SK-N-SH treated with all-trans-retinoic acid at 6 μM for 48 hours (cell line): ENCODE data around the gene SLAMF1.

Experiments used
- ATAC-seq: fragments of 200-7000 bp; cut with Tn5 transposase; 3 replicates; pipeline ENCODE4 v1.9.1; 2020; ENCODE audit warnings: mild to moderate bottlenecking, moderate library complexity
- ARNTL ChIP-seq: fragments of 450-650 bp; formaldehyde crosslinking; IDR thresholded peaks from 2 replicates; pipeline ENCODE4 v1.5.0; 2020; ENCODE audit warnings: low read depth, mild to moderate bottlenecking, moderate library complexity, borderline replicate concordance
- BACH2 ChIP-seq: fragments of 250-450 bp; sonication (Bioruptor Pico); IDR thresholded peaks from 2 replicates; pipeline ENCODE4 v1.9.0; 2021; ENCODE audit warnings: mild to moderate bottlenecking, borderline replicate concordance
- CSDC2 ChIP-seq: fragments of 250-450 bp; sonication (Bioruptor Pico); IDR thresholded peaks from 2 replicates; pipeline ENCODE4 v1.5.0; 2020; ENCODE audit warnings: mild to moderate bottlenecking, moderate library complexity
- ESRRG ChIP-seq: fragments of 250-450 bp; sonication (Bioruptor Pico); IDR thresholded peaks from 2 replicates; pipeline ENCODE4 v1.6.1; 2021; ENCODE audit warnings: mild to moderate bottlenecking
- GLIS3 ChIP-seq: fragments of 250-450 bp; sonication (Bioruptor Pico); IDR thresholded peaks from 2 replicates; pipeline ENCODE4 v1.5.0; 2020; ENCODE audit warnings: mild to moderate bottlenecking, moderate library complexity
- ISL1 ChIP-seq: fragments of 250-450 bp; sonication (Bioruptor Pico); IDR thresholded peaks from 2 replicates; pipeline ENCODE4 v2.1.2; 2022; ENCODE audit warnings: mild to moderate bottlenecking, moderate library complexity
- OSR1 ChIP-seq: fragments of 250-450 bp; sonication (Bioruptor Pico); IDR thresholded peaks from 2 replicates; pipeline ENCODE4 v1.8.0; 2022; ENCODE audit warnings: moderate library complexity, mild to moderate bottlenecking, inconsistent platforms
- RARB ChIP-seq: fragments of 250-450 bp; sonication (Bioruptor Pico); IDR thresholded peaks from 2 replicates; pipeline ENCODE4 v1.8.0; 2021; ENCODE audit warnings: mild to moderate bottlenecking, moderate library complexity
- SNAI2 ChIP-seq: fragments of 250-450 bp; sonication (Bioruptor Pico); IDR thresholded peaks from 2 replicates; pipeline ENCODE4 v1.5.0; 2020; ENCODE audit warnings: mild to moderate bottlenecking, moderate library complexity
- TCF4 ChIP-seq: fragments of 250-450 bp; sonication (Bioruptor Pico); IDR thresholded peaks from 2 replicates; pipeline ENCODE4 v1.8.0; 2021; ENCODE audit warnings: mild to moderate bottlenecking, moderate library complexity, borderline replicate concordance
- TOX ChIP-seq: fragments of 250-450 bp; sonication (Bioruptor Pico); IDR thresholded peaks from 2 replicates; pipeline ENCODE4 v1.8.0; 2021; ENCODE audit warnings: mild to moderate bottlenecking, moderate library complexity, borderline replicate concordance
- ZC3H10 ChIP-seq: fragments of 250-450 bp; sonication (Bioruptor Pico); IDR thresholded peaks from 2 replicates; pipeline ENCODE4 v1.5.1; 2021; ENCODE audit warnings: mild to moderate bottlenecking, moderate library complexity
- ZFP3 ChIP-seq: fragments of 250-450 bp; sonication (Bioruptor Pico); IDR thresholded peaks from 2 replicates; pipeline ENCODE4 v1.5.0; 2020; ENCODE audit warnings: mild to moderate bottlenecking, moderate library complexity
- ZFP30 ChIP-seq: fragments of 450-650 bp; formaldehyde crosslinking; IDR thresholded peaks from 2 replicates; pipeline ENCODE4 v1.5.0; 2022; ENCODE audit warnings: mild to moderate bottlenecking, moderate library complexity
- ZNF565 ChIP-seq: fragments of 450-650 bp; formaldehyde crosslinking; conservative IDR thresholded peaks from 2 replicates; pipeline ENCODE4 v1.5.0; 2020; ENCODE audit warnings: low read depth, mild to moderate bottlenecking, moderate library complexity
- ZNF70 ChIP-seq: fragments of 450-650 bp; formaldehyde crosslinking; IDR thresholded peaks from 2 replicates; pipeline ENCODE4 v1.5.0; 2020; ENCODE audit warnings: mild to moderate bottlenecking, moderate library complexity
- ZNF8 ChIP-seq: fragments of 450-650 bp; formaldehyde crosslinking; IDR thresholded peaks from 2 replicates; pipeline ENCODE4 v1.5.0; 2020; ENCODE audit warnings: mild to moderate bottlenecking, moderate library complexity
- TF ChIP-seq, protein P1 (sequence below): fragments of 250-450 bp; sonication (Bioruptor Pico); IDR thresholded peaks from 2 replicates; pipeline ENCODE4 v1.8.0; 2020; ENCODE audit warnings: mild to moderate bottlenecking, moderate library complexity, borderline replicate concordance
- TF ChIP-seq, protein P2 (sequence below): fragments of 250-450 bp; sonication (Bioruptor Pico); IDR thresholded peaks from 2 replicates; pipeline ENCODE4 v1.5.0; 2020; ENCODE audit warnings: mild to moderate bottlenecking, moderate library complexity
- TF ChIP-seq, protein P3 (sequence below): fragments of 250-450 bp; sonication (Bioruptor Pico); IDR thresholded peaks from 2 replicates; pipeline ENCODE4 v1.8.0; 2021; ENCODE audit warnings: low read depth, mild to moderate bottlenecking, moderate library complexity, borderline replicate concordance
- TF ChIP-seq, protein P4 (sequence below): fragments of 250-450 bp; sonication (Bioruptor Pico); IDR thresholded peaks from 2 replicates; pipeline ENCODE4 v1.5.1; 2021; ENCODE audit warnings: mild to moderate bottlenecking, moderate library complexity
- TF ChIP-seq, protein P5 (sequence below): fragments of 250-450 bp; sonication (Bioruptor Pico); IDR thresholded peaks from 2 replicates; pipeline ENCODE4 v1.5.1; 2020; ENCODE audit warnings: low read depth, mild to moderate bottlenecking, moderate library complexity

The SLAMF1 gene

DNA sequence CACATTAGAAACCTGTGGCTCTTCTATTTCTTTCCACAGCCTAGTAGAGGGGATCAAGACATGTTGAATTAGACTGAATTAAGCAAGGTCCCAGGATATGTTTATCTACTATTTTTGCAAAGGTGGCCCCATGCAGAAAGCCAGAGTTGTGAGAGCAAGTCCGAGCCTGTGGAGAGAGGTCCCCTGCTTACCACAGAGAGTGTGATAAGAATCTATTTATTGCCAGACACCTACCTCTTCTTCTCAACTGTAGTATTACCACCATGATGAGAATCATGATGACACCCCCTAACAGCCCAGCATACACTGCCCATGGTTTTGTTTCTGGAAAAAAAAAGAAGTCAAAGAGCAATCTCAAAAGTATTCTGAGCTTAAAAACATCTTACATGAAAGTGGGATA is 23.0 kb downstream of the SLAMF1 start:
- no peak for TF ChIP-seq ZNF565 (CRISPR knock-in tag)
- TF ChIP-seq, protein P1, sequence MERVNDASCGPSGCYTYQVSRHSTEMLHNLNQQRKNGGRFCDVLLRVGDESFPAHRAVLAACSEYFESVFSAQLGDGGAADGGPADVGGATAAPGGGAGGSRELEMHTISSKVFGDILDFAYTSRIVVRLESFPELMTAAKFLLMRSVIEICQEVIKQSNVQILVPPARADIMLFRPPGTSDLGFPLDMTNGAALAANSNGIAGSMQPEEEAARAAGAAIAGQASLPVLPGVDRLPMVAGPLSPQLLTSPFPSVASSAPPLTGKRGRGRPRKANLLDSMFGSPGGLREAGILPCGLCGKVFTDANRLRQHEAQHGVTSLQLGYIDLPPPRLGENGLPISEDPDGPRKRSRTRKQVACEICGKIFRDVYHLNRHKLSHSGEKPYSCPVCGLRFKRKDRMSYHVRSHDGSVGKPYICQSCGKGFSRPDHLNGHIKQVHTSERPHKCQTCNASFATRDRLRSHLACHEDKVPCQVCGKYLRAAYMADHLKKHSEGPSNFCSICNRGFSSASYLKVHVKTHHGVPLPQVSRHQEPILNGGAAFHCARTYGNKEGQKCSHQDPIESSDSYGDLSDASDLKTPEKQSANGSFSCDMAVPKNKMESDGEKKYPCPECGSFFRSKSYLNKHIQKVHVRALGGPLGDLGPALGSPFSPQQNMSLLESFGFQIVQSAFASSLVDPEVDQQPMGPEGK: no peak
- TF ChIP-seq, protein P2, sequence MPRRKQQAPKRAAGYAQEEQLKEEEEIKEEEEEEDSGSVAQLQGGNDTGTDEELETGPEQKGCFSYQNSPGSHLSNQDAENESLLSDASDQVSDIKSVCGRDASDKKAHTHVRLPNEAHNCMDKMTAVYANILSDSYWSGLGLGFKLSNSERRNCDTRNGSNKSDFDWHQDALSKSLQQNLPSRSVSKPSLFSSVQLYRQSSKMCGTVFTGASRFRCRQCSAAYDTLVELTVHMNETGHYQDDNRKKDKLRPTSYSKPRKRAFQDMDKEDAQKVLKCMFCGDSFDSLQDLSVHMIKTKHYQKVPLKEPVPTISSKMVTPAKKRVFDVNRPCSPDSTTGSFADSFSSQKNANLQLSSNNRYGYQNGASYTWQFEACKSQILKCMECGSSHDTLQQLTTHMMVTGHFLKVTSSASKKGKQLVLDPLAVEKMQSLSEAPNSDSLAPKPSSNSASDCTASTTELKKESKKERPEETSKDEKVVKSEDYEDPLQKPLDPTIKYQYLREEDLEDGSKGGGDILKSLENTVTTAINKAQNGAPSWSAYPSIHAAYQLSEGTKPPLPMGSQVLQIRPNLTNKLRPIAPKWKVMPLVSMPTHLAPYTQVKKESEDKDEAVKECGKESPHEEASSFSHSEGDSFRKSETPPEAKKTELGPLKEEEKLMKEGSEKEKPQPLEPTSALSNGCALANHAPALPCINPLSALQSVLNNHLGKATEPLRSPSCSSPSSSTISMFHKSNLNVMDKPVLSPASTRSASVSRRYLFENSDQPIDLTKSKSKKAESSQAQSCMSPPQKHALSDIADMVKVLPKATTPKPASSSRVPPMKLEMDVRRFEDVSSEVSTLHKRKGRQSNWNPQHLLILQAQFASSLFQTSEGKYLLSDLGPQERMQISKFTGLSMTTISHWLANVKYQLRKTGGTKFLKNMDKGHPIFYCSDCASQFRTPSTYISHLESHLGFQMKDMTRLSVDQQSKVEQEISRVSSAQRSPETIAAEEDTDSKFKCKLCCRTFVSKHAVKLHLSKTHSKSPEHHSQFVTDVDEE (CRISPR knock-in tag): no peak

DNA sequence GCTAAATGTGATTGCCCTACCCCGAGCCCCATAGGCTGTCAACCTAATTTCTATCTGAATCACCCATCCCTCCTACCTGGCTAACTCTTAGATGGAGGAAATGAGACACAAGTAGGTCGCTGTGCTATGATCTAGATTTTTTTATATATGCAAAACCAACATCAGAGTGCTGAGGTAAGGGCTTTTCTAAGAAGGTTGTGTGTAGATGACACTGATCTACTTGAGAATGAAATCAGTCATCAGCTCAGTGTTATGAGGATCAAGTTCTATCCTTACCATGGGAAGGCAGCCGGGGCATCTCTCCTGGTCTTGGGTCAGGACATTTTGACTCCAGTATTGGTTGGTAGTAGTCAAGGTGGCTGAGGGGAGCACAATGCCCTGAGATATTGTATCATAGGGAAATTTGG is 23.6 kb downstream of the SLAMF1 start:
- TF ChIP-seq ZNF8 (CRISPR knock-in tag) (no peak), ISL1 (no peak), ARNTL (CRISPR knock-in tag) (no peak), GLIS3 (CRISPR knock-in tag) (no peak), ZFP30 (CRISPR knock-in tag) (no peak), TCF4 (CRISPR knock-in tag) (no peak), ZC3H10 (CRISPR knock-in tag) (no peak), ZFP3 (CRISPR knock-in tag) (no peak), SNAI2 (CRISPR knock-in tag) (no peak), OSR1 (CRISPR knock-in tag) (no peak), TOX (CRISPR knock-in tag) (no peak), BACH2 (CRISPR knock-in tag) (no peak), CSDC2 (no peak), ZNF70 (CRISPR knock-in tag) (no peak), ZNF565 (CRISPR knock-in tag) (no peak)
- TF ChIP-seq, protein P3, sequence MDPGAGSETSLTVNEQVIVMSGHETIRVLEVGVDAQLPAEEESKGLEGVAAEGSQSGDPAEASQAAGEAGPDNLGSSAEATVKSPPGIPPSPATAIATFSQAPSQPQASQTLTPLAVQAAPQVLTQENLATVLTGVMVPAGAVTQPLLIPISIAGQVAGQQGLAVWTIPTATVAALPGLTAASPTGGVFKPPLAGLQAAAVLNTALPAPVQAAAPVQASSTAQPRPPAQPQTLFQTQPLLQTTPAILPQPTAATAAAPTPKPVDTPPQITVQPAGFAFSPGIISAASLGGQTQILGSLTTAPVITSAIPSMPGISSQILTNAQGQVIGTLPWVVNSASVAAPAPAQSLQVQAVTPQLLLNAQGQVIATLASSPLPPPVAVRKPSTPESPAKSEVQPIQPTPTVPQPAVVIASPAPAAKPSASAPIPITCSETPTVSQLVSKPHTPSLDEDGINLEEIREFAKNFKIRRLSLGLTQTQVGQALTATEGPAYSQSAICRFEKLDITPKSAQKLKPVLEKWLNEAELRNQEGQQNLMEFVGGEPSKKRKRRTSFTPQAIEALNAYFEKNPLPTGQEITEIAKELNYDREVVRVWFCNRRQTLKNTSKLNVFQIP: no peak
- TF ChIP-seq, protein P4, sequence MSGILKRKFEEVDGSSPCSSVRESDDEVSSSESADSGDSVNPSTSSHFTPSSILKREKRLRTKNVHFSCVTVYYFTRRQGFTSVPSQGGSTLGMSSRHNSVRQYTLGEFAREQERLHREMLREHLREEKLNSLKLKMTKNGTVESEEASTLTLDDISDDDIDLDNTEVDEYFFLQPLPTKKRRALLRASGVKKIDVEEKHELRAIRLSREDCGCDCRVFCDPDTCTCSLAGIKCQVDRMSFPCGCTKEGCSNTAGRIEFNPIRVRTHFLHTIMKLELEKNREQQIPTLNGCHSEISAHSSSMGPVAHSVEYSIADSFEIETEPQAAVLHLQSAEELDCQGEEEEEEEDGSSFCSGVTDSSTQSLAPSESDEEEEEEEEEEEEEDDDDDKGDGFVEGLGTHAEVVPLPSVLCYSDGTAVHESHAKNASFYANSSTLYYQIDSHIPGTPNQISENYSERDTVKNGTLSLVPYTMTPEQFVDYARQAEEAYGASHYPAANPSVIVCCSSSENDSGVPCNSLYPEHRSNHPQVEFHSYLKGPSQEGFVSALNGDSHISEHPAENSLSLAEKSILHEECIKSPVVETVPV (CRISPR knock-in tag): no peak
- ATAC-seq: no peak

More for the DNA sequence above, 23.0 kb downstream of the SLAMF1 start:
- no peak for ATAC-seq

DNA sequence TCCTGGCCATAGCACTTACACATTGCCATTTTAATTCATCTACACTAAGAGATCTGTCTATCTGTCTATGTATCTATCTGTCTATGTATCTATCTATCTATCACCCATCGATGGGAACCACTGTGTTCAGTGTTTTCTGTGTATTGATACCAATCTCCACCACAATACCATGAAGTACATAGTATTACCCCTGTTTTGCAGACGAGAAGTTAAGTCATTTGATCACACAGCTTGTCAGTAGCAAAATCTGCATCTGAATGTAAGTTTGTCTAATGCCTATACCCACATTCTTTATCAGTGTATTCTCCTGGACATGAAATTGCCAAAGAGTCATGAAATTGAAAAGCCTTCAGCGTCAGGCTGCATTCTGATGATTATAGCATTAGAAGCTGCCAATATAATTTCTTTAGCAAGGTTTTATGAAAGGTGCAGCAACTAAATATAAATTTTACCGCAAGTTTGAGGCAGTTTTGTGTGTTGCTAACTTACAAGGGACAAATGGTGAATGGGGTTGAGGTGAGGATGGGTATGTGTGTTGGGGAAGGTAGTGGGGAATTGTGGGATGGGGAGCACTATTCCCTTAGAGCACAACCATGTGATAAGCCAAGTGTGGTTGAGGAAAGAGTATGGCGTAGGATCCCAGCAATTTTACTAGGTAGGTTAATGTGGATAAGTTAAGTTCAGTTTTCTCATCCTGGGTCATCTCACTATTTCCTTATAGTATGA is 24.2 kb downstream of the SLAMF1 start:
- no peak for TF ChIP-seq ESRRG
- TF ChIP-seq, protein P5, sequence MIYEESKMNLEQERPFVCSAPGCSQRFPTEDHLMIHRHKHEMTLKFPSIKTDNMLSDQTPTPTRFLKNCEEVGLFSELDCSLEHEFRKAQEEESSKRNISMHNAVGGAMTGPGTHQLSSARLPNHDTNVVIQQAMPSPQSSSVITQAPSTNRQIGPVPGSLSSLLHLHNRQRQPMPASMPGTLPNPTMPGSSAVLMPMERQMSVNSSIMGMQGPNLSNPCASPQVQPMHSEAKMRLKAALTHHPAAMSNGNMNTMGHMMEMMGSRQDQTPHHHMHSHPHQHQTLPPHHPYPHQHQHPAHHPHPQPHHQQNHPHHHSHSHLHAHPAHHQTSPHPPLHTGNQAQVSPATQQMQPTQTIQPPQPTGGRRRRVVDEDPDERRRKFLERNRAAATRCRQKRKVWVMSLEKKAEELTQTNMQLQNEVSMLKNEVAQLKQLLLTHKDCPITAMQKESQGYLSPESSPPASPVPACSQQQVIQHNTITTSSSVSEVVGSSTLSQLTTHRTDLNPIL (CRISPR knock-in tag): no peak
- TF ChIP-seq, protein P1: no peak
- TF ChIP-seq, protein P3: no peak
- no peak for TF ChIP-seq ARNTL (CRISPR knock-in tag)
- no peak for TF ChIP-seq ZFP3 (CRISPR knock-in tag)
- TF ChIP-seq, protein P4 (CRISPR knock-in tag): no peak
- TF ChIP-seq ZFP30 (CRISPR knock-in tag): no peak
- no peak for TF ChIP-seq SNAI2 (CRISPR knock-in tag)
- no peak for TF ChIP-seq TCF4 (CRISPR knock-in tag)
- no peak for TF ChIP-seq ISL1
- no peak for TF ChIP-seq CSDC2
- TF ChIP-seq TOX (CRISPR knock-in tag): no peak
- TF ChIP-seq RARB (CRISPR knock-in tag): no peak
- TF ChIP-seq, all 23 proteins: peak for 0
- ATAC-seq: no peak
